ENCODE measurements around the gene SH3RF3. TPM values are rescaled to one million over a fixed set of nuclear protein-coding genes. Genes with fewer than 3 reads are reported as not detected.
A peak's percentile ranks its signal among the peaks of the same experiment; 100 is the strongest.

SH3RF3 gene
- total RNA-seq, 6 donors from 2014 or later, result 4.1 to 21.0 (median 8.0) TPM

DNA sequence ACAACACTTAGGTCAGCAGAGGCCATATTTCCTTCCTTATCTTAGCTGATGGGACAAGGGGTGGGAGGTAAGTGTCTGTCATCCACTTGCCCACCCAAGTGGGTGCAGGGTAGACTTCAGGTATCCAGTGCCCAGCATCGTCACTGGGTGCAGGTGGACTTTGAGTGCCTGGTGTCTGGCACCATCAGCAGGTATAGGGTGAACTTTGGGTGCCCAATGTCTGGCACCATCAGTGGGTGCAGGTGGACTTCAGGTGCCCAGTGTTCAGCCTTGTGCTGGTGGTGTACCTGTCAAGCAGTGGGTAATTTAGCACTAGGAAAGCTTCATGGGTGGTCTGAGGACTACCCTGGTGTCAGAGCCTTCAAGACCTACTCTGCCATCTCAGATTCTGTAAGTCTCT is 309.1 kb downstream of the SH3RF3 start:
- Histone ChIP-seq H3K36me3 (peaks cover 0 to 18% (median 0%) of the 10 kb centered on the region in 4 donors), H3K4me1 (peaks cover 0 to 13% (median 9%) of the 10 kb centered on the region in 4 donors), H3K9me3 (peaks cover 6 to 11% (median 8%) of the 10 kb centered on the region in 4 donors), H3K27ac (no peak overlapping the region), H3K27me3 (no peaks in the 10 kb centered on the region), H3K4me3 (no peak overlapping the region)
- 86 to 100% methylated on average over 1 of the region's 1 CpG for WGBS, 2 donors
- DNase-seq (no peak), ATAC-seq (ENCODE audit: low FRiP score in 2 of 2) (no peak)
- TF ChIP-seq, protein P1, sequence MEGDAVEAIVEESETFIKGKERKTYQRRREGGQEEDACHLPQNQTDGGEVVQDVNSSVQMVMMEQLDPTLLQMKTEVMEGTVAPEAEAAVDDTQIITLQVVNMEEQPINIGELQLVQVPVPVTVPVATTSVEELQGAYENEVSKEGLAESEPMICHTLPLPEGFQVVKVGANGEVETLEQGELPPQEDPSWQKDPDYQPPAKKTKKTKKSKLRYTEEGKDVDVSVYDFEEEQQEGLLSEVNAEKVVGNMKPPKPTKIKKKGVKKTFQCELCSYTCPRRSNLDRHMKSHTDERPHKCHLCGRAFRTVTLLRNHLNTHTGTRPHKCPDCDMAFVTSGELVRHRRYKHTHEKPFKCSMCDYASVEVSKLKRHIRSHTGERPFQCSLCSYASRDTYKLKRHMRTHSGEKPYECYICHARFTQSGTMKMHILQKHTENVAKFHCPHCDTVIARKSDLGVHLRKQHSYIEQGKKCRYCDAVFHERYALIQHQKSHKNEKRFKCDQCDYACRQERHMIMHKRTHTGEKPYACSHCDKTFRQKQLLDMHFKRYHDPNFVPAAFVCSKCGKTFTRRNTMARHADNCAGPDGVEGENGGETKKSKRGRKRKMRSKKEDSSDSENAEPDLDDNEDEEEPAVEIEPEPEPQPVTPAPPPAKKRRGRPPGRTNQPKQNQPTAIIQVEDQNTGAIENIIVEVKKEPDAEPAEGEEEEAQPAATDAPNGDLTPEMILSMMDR (IDR thresholded peaks at IDR 0.05), result no peak
- no peak for TF ChIP-seq POLR2A (IDR thresholded peaks at IDR 0.05)
- no peak for TF ChIP-seq POLR2AphosphoS5 (IDR thresholded peaks at IDR 0.05)
- no peak for TF ChIP-seq EP300 (IDR thresholded peaks at IDR 0.05)

DNA sequence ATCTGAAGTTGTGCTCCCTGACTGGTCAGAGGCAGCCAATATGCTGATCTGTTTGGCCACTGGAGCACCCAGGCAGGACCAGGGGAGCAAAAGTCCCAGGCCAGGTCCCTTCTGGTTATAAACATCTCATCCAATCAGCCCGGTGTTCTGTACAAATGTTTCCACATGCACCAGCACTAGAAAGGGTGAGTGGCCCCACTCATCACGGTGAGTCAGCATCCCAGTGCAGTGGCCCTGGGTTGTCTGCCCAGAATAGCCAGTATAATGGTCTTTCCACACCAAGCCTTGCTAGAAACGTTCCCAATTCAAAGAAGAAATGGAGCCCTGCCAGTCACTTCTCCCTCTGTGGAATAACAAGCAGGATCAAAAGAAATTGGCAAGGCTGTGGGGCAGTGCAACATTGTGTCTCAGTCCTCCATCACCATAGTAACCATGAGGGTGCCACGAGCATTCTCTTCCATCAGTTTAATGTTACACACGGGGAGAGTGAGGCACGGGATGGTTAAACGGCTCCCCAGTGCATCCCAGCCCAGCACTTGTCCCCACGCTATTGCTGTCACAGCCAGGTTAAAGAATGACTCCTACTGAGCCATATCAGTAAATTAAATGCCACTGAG is 309.9 kb downstream of the SH3RF3 start:
- Histone ChIP-seq H3K36me3 (peaks cover 0 to 18% (median 0%) of the 10 kb centered on the region in 4 donors), H3K27me3 (no peaks in the 10 kb centered on the region), H3K9me3 (peaks cover 7 to 13% (median 9%) of the 10 kb centered on the region in 4 donors), H3K4me3 (no peak overlapping the region), H3K4me1 (peaks cover 0 to 13% (median 9%) of the 10 kb centered on the region in 4 donors), H3K27ac (no peak overlapping the region)
- DNase-seq (peak in 1 of 2 donors; percentile 88), ATAC-seq (ENCODE audit: low FRiP score in 2 of 2) (peak in 1 of 2 donors; percentile 82)
- TF ChIP-seq EP300 (IDR thresholded peaks at IDR 0.05), result peak in 1 of 4 donors; percentile 64
- TF ChIP-seq, protein P1 (IDR thresholded peaks at IDR 0.05), result no peak
- TF ChIP-seq POLR2A (IDR thresholded peaks at IDR 0.05), result no peak
- TF ChIP-seq POLR2AphosphoS5 (IDR thresholded peaks at IDR 0.05), result peak in 1 of 2 donors; percentile 36
- 64% methylated on average over 8 of the region's 8 CpGs for WGBS, 2 donors

DNA sequence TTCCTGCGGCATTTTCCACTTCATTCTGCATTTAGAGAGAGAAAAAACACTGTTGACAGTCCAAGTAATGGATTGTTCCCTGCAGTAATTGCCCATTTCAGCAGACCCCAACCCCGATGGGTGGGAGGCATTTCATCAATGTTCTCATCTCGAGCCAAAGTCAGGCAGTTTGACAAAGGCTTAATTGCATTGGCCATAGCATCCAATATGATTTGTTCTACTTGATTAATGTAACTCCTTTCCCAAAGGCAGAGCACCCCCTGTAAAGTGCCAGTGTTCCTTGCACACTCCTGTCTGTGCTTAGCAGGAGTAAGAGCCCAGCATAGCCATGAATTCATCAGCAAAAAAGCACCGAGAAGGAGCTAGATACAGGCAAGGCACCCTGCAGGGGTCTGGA is 310.4 kb downstream of the SH3RF3 start:
- ATAC-seq (ENCODE audit: low FRiP score in 2 of 2), result no peak
- TF ChIP-seq, protein P1 (IDR thresholded peaks at IDR 0.05), result no peak
- TF ChIP-seq POLR2AphosphoS5 (IDR thresholded peaks at IDR 0.05), result no peak
- TF ChIP-seq EP300 (IDR thresholded peaks at IDR 0.05), result no peak
- no peak for TF ChIP-seq POLR2A (IDR thresholded peaks at IDR 0.05)
- Histone ChIP-seq H3K9me3 (peaks cover 7 to 13% (median 10%) of the 10 kb centered on the region in 4 donors), H3K4me1 (peaks cover 0 to 13% (median 9%) of the 10 kb centered on the region in 4 donors), H3K4me3 (no peak overlapping the region), H3K36me3 (peaks cover 0 to 16% (median 0%) of the 10 kb centered on the region in 4 donors), H3K27me3 (no peaks in the 10 kb centered on the region), H3K27ac (no peak overlapping the region)
- WGBS, 2 donors, result 90 to 91% methylated on average over 4 of the region's 4 CpGs
- no peak for DNase-seq

DNA sequence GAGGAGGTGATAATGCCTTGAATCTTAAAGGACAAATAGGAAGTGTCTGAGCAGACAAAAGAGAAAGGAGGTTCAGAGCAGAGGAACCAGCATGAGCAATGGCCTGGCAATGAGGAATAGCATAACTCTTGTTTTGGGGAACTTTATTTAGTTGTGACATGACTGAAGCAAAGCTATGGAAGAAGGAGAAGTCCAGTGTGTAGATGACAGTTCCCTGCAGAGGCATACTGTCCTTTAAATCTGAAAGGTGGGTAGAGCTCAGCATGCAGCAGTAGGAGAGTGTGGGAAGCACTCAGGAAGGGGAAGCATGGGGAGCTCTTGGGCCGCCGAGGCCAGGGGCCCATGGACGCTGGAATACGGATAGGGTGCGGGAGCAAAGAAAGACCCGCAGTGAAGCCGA is 311.0 kb downstream of the SH3RF3 start:
- 84 to 95% methylated on average over 7 of the region's 7 CpGs for WGBS, 2 donors
- Histone ChIP-seq H3K4me3 (no peak overlapping the region), H3K27me3 (no peaks in the 10 kb centered on the region), H3K36me3 (peaks cover 0 to 13% (median 0%) of the 10 kb centered on the region in 4 donors), H3K4me1 (peaks cover 0 to 13% (median 9%) of the 10 kb centered on the region in 4 donors), H3K27ac (no peak overlapping the region), H3K9me3 (peaks cover 7 to 13% (median 10%) of the 10 kb centered on the region in 4 donors)
- TF ChIP-seq POLR2AphosphoS5 (IDR thresholded peaks at IDR 0.05) (no peak), POLR2A (IDR thresholded peaks at IDR 0.05) (no peak), EP300 (IDR thresholded peaks at IDR 0.05) (no peak)
- TF ChIP-seq, protein P1 (IDR thresholded peaks at IDR 0.05), result no peak
- DNase-seq (no peak), ATAC-seq (ENCODE audit: low FRiP score in 2 of 2) (peak in 1 of 2 donors; percentile 24)

Data from upper lobe of left lung (tissue), 6 donors.